Measurements from ENCODE around the gene CYP11A1. TPM values are rescaled to one million over a fixed set of nuclear protein-coding genes. Genes with fewer than 3 reads are reported as not detected.

Gene CYP11A1
- total RNA-seq, 4 donors from 2014 or later = 0.15 to 2.5 (median 0.67) TPM

GRCh38 chr15:74414081-74414580 is 46.7 kb upstream of the CYP11A1 start:
- TF ChIP-seq CTCF (IDR thresholded peaks at IDR 0.05 in 4 of 5, conservative IDR thresholded peaks at IDR 0.05 in 1 of 5) (no peak), POLR2A (IDR thresholded peaks at IDR 0.05) (no peak)
- in situ Hi-C loops (cut with MboI; ENCODE audit: low sequenced_read_pairs in 4 of 4) (no loop called here), intact Hi-C loops (cut with DNase I; ENCODE audit: low total_unique reads) (no loop called here)
- Histone ChIP-seq H3K27me3 (no peaks in the 10 kb centered on the region), H3K4me1 (no peaks in the 10 kb centered on the region), H3K36me3 (no peaks in the 10 kb centered on the region), H3K4me3 (no peak overlapping the region), H3K9me3 (no peaks in the 10 kb centered on the region), H3K27ac (no peak overlapping the region)
- DNase-seq (no peak), ATAC-seq (no peak)

- Histone ChIP-seq H3K36me3 (no peaks in the 10 kb centered on the region), H3K4me3 (no peak overlapping the region), H3K27me3 (no peaks in the 10 kb centered on the region), H3K4me1 (no peaks in the 10 kb centered on the region), H3K9me3 (no peaks in the 10 kb centered on the region), H3K27ac (no peak overlapping the region)
- intact Hi-C loops (cut with DNase I; ENCODE audit: low total_unique reads) (no loop called here), in situ Hi-C loops (cut with MboI; ENCODE audit: low sequenced_read_pairs in 4 of 4) (no loop called here)
- ATAC-seq (no peak), DNase-seq (no peak)
- TF ChIP-seq CTCF (IDR thresholded peaks at IDR 0.05 in 4 of 5, conservative IDR thresholded peaks at IDR 0.05 in 1 of 5) (no peak), POLR2A (IDR thresholded peaks at IDR 0.05) (no peak)
Measured at GRCh38 chr15:74413350-74414080, 46.1 kb upstream of the CYP11A1 start.

GRCh38 chr15:74412159-74412558 is 44.7 kb upstream of the CYP11A1 start:
- Histone ChIP-seq H3K4me3 (no peak overlapping the region), H3K27me3 (no peaks in the 10 kb centered on the region), H3K27ac (no peak overlapping the region), H3K9me3 (no peaks in the 10 kb centered on the region), H3K4me1 (no peaks in the 10 kb centered on the region), H3K36me3 (no peaks in the 10 kb centered on the region)
- DNase-seq (no peak), ATAC-seq (no peak)
- no peak for TF ChIP-seq CTCF (IDR thresholded peaks at IDR 0.05 in 4 of 5, conservative IDR thresholded peaks at IDR 0.05 in 1 of 5)
- no peak for TF ChIP-seq POLR2A (IDR thresholded peaks at IDR 0.05)
- intact Hi-C loops (cut with DNase I; ENCODE audit: low total_unique reads) = no loop called here
- in situ Hi-C loops (cut with MboI; ENCODE audit: low sequenced_read_pairs in 4 of 4) = no loop called here

GRCh38 chr15:74411686-74412085 is 44.2 kb upstream of the CYP11A1 start:
- no peak overlapping the region for H3K27ac ChIP-seq
- no peaks in the 10 kb centered on the region for H3K9me3 ChIP-seq
- no peak for ATAC-seq
- no peaks in the 10 kb centered on the region for H3K4me1 ChIP-seq
- H3K27me3 ChIP-seq = no peaks in the 10 kb centered on the region
- TF ChIP-seq POLR2A (IDR thresholded peaks at IDR 0.05) = no peak
- TF ChIP-seq CTCF (IDR thresholded peaks at IDR 0.05 in 4 of 5, conservative IDR thresholded peaks at IDR 0.05 in 1 of 5) = no peak
- H3K36me3 ChIP-seq = no peaks in the 10 kb centered on the region
- in situ Hi-C loops (cut with MboI; ENCODE audit: low sequenced_read_pairs in 4 of 4) (no loop called here), intact Hi-C loops (cut with DNase I; ENCODE audit: low total_unique reads) (no loop called here)
- no peak overlapping the region for H3K4me3 ChIP-seq
- no peak for DNase-seq

Data from gastrocnemius medialis (tissue), 4 donors.